HepG2 (cell line): Measurements from ENCODE around the gene KRTAP10-2. TPM values are rescaled to one million over a fixed set of nuclear protein-coding genes. Genes with fewer than 3 reads are reported as not detected.

Experiments used
- ATAC-seq: fragments of 200-7000 bp; cut with Tn5 transposase; 3 replicates; pipeline ENCODE4 v1.9.1; 2020; ENCODE audit warnings: mild to moderate bottlenecking, moderate library complexity
- BruUV-seq: library from RNA; stranded (reverse); fragments of 400-500 nt; replicated peaks from 2 replicates; lab custom pipeline; 2021; lab: Mats Ljungman, UMichigan
- CTCF ChIA-PET: fragments of 300-600 bp; formaldehyde crosslinking; extraction: SDS; loops from one replicate; lab custom pipeline; 2021; ENCODE audit warnings: low total read pairs, inconsistent platforms, low intra/inter-chr PET ratio; lab: Yijun Ruan, JAX
- POLR2A ChIA-PET: fragments of 350-600 bp; sonication (Branson Sonifier 250); formaldehyde crosslinking; loops from one replicate; lab custom pipeline; 2020; ENCODE audit warnings: antibody characterized with exemption, inconsistent platforms; lab: Yijun Ruan, JAX
- DNase-seq: peaks from one replicate; pipeline ENCODE4 v3.0.0-alpha.2; 2015; ENCODE audit warnings: low spot score
- FAIRE-seq: peaks from 3 replicates; lab custom pipeline; 2011; peaks lifted over from hg19 to GRCh38; lab: Jason Lieb, UNC
- H2AFZ ChIP-seq: one replicate; pipeline ENCODE4 v1.6.1; 2011; ENCODE audit warnings: low read length, inconsistent platforms
- H3K27ac ChIP-seq: fragments of 300-600 bp; 3 replicates; pipeline ENCODE4 v1.8.0; 2011; ENCODE audit warnings: mixed run types, mild to moderate bottlenecking, mixed read lengths, low read length, inconsistent platforms; ENCODE audit not compliant: insufficient read depth; ENCODE audit errors: extremely low read length
- H3K27me3 ChIP-seq, 2 experiments: fragments of 200-600 bp in 1 of 2; 2 replicates in 1 of 2; 3 replicates in 1 of 2; pipeline versions ENCODE4 v1.6.0 to v1.8.0; 2011; ENCODE audit warnings: low read length in 2 of 2, mild to moderate bottlenecking in 2 of 2, moderate library complexity in 2 of 2, inconsistent platforms in 1 of 2; ENCODE audit not compliant: insufficient read depth in 2 of 2, control insufficient read depth in 1 of 2
- H3K36me3 ChIP-seq, 2 experiments: fragments of 200-600 bp in 1 of 2; replicated peaks in 1 of 2; 2 replicates in 1 of 2; 3 replicates in 1 of 2; pipeline versions ENCODE4 v1.5.1 to v1.8.0; 2011; ENCODE audit warnings: low read length in 2 of 2, inconsistent platforms in 1 of 2; ENCODE audit not compliant: insufficient read depth in 2 of 2, control insufficient read depth in 1 of 2
- H3K4me1 ChIP-seq: 2 replicates; pipeline ENCODE4 v1.5.1; 2012; ENCODE audit warnings: low read length, inconsistent platforms; ENCODE audit not compliant: insufficient read depth
- H3K4me2 ChIP-seq: 2 replicates; pipeline ENCODE4 v1.6.0; 2011; ENCODE audit warnings: low read depth, low read length, inconsistent platforms
- H3K4me3 ChIP-seq, 3 experiments: fragments of 200-600 bp in 1 of 3; sonication (generic), shearing (Covaris generic) in 1 of 3; replicated peaks in 1 of 3; 2 replicates each; pipeline ENCODE4 v1.5.1; 2011 to 2016; ENCODE audit warnings: low read length in 3 of 3, inconsistent platforms in 2 of 3, low read depth in 2 of 3, mild to moderate bottlenecking in 2 of 3, control low read depth in 1 of 3, mixed read lengths in 1 of 3; ENCODE audit not compliant: insufficient read depth in 1 of 3
- H3K79me2 ChIP-seq: one replicate; pipeline ENCODE4 v1.6.1; 2011; ENCODE audit warnings: low read length, inconsistent platforms; ENCODE audit not compliant: insufficient read depth
- H3K9ac ChIP-seq: 2 replicates; pipeline ENCODE4 v1.6.0; 2011; ENCODE audit warnings: mild to moderate bottlenecking, low read depth, low read length, inconsistent platforms; ENCODE audit not compliant: insufficient read depth
- H3K9me3 ChIP-seq: 2 replicates; pipeline ENCODE4 v1.5.1; 2012; ENCODE audit warnings: mild to moderate bottlenecking, low read length
- H4K20me1 ChIP-seq: 2 replicates; pipeline ENCODE4 v1.6.0; 2011; ENCODE audit warnings: inconsistent platforms, mild to moderate bottlenecking, low read length, moderate library complexity; ENCODE audit not compliant: insufficient read depth
- CBFB ChIP-seq: sonication (generic); formaldehyde crosslinking; IDR thresholded peaks from 2 replicates; pipeline ENCODE4 v1.4.0; 2020; ENCODE audit warnings: missing genetic modification reagents
- CEBPG ChIP-seq: IDR thresholded peaks from 2 replicates; pipeline ENCODE4 v1.6.1; 2016
- ERF ChIP-seq: IDR thresholded peaks from 2 replicates; pipeline ENCODE4 v1.6.1; 2018; ENCODE audit warnings: missing biosample characterization, missing genetic modification reagents
- FLYWCH1 ChIP-seq: sonication (generic); formaldehyde crosslinking; IDR thresholded peaks from 2 replicates; pipeline ENCODE4 v1.8.1; 2023; ENCODE audit warnings: mild to moderate bottlenecking, missing genetic modification reagents
- HDAC1 ChIP-seq: sonication (generic); formaldehyde crosslinking; IDR thresholded peaks from 2 replicates; pipeline ENCODE4 v1.5.1; 2020; ENCODE audit warnings: mild to moderate bottlenecking, missing genetic modification reagents
- HOXA3 ChIP-seq: sonication (generic); formaldehyde crosslinking; IDR thresholded peaks from 2 replicates; pipeline ENCODE4 v1.5.0; 2020; ENCODE audit warnings: missing genetic modification reagents
- HOXA5 ChIP-seq: sonication (generic); formaldehyde crosslinking; IDR thresholded peaks from 2 replicates; pipeline ENCODE4 v1.4.0; 2020; ENCODE audit warnings: missing genetic modification reagents
- NR2F6 ChIP-seq, 2 experiments: IDR thresholded peaks; 2 replicates each; pipeline ENCODE4 v1.6.1; 2016; ENCODE audit warnings: antibody characterized with exemption in 1 of 2, mild to moderate bottlenecking in 1 of 2
- PHF8 ChIP-seq: sonication (generic); formaldehyde crosslinking; IDR thresholded peaks from 2 replicates; pipeline ENCODE4 v1.5.0; 2020; ENCODE audit warnings: missing genetic modification reagents
- SMYD3 ChIP-seq: sonication (generic); formaldehyde crosslinking; IDR thresholded peaks from 2 replicates; pipeline ENCODE4 v1.8.1; 2023; ENCODE audit warnings: mild to moderate bottlenecking, missing genetic modification reagents
- SRY ChIP-seq: sonication (generic); formaldehyde crosslinking; IDR thresholded peaks from 2 replicates; pipeline ENCODE4 v1.8.0; 2022; ENCODE audit warnings: mild to moderate bottlenecking, missing genetic modification reagents
- SUZ12 ChIP-seq: fragments of 150-350 bp; IDR thresholded peaks from 2 replicates; pipeline ENCODE4 v1.6.1; 2014; ENCODE audit warnings: low read depth, low read length
- ZNF205 ChIP-seq: IDR thresholded peaks from 2 replicates; pipeline ENCODE4 v1.6.1; 2018; ENCODE audit warnings: missing biosample characterization, missing genetic modification reagents
- ZNF253 ChIP-seq: sonication (generic); formaldehyde crosslinking; IDR thresholded peaks from 2 replicates; pipeline ENCODE4 v1.8.0; 2022; ENCODE audit warnings: mild to moderate bottlenecking, missing genetic modification reagents, borderline replicate concordance
- ZNF274 ChIP-seq: sonication (generic); formaldehyde crosslinking; IDR thresholded peaks from 2 replicates; pipeline ENCODE4 v1.5.1; 2020; ENCODE audit warnings: mild to moderate bottlenecking, missing genetic modification reagents
- WGBS: methylation state at CpG from one replicate; pipeline ENCODE4 v1.1.6; 2017; ENCODE audit warnings: low lambda C conversion rate; 5-methylcytosine and 5-hydroxymethylcytosine counted together
- in situ Hi-C: cut with HindIII; loops from 2 replicates; pipeline ENCODE4 v1.10.0; 2017; ENCODE audit warnings: low pct_unique_long_range_greater_than_20kb; ENCODE audit not compliant: extremely low pct_ligation_motif_present
- intact Hi-C: fragments of 100-400 bp; cut with micrococcal nuclease; formaldehyde crosslinking; loops from one replicate; pipeline ENCODE4 v1.10.0; 2022; ENCODE audit not compliant: unreplicated experiment
- polyA plus RNA-seq, 8 experiments: library from polyadenylated mRNA; depleted of rRNA in 3 of 8; stranded (reverse) in 7 of 8; unstranded in 1 of 8; fragments of >200 nt; fragmentation: Illumina TruSeq in 4 of 8; extraction: Trizol in 4 of 8; gene quantifications; 2 replicates each; pipeline versions ENCODE4 v1.2.1 to v1.2.3, GENCODE V29; 2011 to 2016; ENCODE audit warnings: low read depth in 4 of 8, missing spikeins in 1 of 8, mixed read lengths in 1 of 8; ENCODE audit not compliant: insufficient read depth in 1 of 8
- total RNA-seq, 5 experiments: library from RNA; depleted of rRNA; stranded (reverse); fragments of >200 nt; fragmentation: Illumina TruSeq; extraction: Trizol; gene quantifications; 2 replicates each; pipeline ENCODE4 v1.2.3, GENCODE V29; 2016; ENCODE audit warnings: low read depth in 1 of 5
- TF ChIP-seq, protein P1 (sequence below): sonication (generic); formaldehyde crosslinking; IDR thresholded peaks from 2 replicates; pipeline ENCODE4 v1.5.0; 2020; ENCODE audit warnings: mild to moderate bottlenecking, missing genetic modification reagents, borderline replicate concordance

KRTAP10-2 gene
- total and polyA plus RNA-seq, 2 of the 13 experiments (the other 11 are each of a cell fraction or from before 2014, with no cell fraction given): not detected

DNA sequence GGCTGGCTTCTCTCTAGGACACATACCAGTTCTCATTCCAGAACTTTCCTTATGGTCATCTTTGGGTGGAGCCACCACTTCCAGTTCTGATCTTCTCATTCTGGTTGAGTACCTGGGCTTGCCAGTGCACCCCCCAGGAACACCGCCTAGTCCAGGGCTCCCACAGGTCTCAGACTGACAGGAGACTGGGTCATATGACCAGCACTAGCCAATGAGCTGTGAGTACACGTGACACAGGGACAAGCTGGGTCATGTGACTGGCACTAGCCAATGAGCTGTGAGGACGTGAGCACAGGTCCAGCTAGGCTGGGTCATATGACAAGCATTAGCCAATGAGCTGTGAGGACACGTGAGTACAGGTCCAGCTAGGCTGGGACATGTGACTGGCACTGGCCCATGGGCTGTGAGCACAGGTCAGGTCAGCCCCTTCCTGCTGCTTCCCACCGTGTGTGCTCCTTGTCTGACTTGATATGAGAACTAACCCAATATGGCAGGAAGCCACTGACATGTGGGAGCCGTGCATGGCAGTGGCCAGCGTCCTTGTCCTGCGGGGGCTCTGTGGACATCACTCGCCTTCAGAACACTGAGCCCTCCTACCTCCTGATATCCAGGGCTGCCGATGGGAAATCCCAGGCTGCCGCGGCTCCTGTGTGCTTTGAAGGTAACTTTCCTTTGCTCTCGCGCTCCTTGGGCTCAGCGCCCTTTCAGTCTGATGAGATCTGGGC, 34.0 kb downstream of the KRTAP10-2 start (continued):
- TF ChIP-seq, protein P1, sequence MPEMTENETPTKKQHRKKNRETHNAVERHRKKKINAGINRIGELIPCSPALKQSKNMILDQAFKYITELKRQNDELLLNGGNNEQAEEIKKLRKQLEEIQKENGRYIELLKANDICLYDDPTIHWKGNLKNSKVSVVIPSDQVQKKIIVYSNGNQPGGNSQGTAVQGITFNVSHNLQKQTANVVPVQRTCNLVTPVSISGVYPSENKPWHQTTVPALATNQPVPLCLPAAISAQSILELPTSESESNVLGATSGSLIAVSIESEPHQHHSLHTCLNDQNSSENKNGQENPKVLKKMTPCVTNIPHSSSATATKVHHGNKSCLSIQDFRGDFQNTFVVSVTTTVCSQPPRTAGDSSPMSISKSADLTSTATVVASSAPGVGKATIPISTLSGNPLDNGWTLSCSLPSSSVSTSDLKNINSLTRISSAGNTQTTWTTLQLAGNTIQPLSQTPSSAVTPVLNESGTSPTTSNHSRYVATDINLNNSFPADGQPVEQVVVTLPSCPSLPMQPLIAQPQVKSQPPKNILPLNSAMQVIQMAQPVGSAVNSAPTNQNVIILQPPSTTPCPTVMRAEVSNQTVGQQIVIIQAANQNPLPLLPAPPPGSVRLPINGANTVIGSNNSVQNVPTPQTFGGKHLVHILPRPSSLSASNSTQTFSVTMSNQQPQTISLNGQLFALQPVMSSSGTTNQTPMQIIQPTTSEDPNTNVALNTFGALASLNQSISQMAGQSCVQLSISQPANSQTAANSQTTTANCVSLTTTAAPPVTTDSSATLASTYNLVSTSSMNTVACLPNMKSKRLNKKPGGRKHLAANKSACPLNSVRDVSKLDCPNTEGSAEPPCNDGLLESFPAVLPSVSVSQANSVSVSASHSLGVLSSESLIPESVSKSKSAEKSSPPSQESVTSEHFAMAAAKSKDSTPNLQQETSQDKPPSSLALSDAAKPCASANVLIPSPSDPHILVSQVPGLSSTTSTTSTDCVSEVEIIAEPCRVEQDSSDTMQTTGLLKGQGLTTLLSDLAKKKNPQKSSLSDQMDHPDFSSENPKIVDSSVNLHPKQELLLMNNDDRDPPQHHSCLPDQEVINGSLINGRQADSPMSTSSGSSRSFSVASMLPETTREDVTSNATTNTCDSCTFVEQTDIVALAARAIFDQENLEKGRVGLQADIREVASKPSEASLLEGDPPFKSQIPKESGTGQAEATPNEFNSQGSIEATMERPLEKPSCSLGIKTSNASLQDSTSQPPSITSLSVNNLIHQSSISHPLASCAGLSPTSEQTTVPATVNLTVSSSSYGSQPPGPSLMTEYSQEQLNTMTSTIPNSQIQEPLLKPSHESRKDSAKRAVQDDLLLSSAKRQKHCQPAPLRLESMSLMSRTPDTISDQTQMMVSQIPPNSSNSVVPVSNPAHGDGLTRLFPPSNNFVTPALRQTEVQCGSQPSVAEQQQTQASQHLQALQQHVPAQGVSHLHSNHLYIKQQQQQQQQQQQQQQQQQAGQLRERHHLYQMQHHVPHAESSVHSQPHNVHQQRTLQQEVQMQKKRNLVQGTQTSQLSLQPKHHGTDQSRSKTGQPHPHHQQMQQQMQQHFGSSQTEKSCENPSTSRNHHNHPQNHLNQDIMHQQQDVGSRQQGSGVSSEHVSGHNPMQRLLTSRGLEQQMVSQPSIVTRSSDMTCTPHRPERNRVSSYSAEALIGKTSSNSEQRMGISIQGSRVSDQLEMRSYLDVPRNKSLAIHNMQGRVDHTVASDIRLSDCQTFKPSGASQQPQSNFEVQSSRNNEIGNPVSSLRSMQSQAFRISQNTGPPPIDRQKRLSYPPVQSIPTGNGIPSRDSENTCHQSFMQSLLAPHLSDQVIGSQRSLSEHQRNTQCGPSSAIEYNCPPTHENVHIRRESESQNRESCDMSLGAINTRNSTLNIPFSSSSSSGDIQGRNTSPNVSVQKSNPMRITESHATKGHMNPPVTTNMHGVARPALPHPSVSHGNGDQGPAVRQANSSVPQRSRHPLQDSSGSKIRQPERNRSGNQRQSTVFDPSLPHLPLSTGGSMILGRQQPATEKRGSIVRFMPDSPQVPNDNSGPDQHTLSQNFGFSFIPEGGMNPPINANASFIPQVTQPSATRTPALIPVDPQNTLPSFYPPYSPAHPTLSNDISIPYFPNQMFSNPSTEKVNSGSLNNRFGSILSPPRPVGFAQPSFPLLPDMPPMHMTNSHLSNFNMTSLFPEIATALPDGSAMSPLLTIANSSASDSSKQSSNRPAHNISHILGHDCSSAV: no peak

DNA sequence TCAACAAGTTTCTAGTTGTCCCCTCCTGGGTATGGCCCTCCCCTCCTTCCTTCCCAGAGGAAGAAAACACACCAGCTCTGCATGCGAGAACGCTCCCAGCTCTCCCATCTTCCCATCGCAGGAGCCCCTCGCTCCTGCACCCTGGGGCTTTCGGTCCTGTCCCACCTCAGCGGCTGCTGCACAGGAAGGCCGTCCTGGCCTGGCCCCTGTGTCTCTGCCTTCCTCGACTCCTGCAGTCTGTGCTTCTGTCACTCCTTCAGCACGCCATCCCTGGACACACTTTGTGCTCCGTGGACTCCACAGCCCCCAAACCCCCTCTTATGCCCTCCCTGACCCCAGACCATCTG, 34.5 kb downstream of the KRTAP10-2 start:
- ChIA-PET POLR2A (interaction anchor here (0.8 to 3.8 kb wide), 7 partner anchors 11 to 357 kb away, joined by 3 to 49 read pairs (median 4); partner anchors contain the start of gene PTTG1IP), CTCF (no interaction called here)
- no peaks in the 10 kb centered on the region for H3K36me3 ChIP-seq
- no peak overlapping the region for H3K27ac ChIP-seq
- no peaks in the 10 kb centered on the region for H3K27me3 ChIP-seq
- H3K4me1 ChIP-seq: peaks cover 43% of the 10 kb centered on the region
- no peak; the same call in 2 of the 3 replicates for ATAC-seq
- no TSS peak for BruUV-seq
- no peak for FAIRE-seq
- H3K4me2 ChIP-seq: peak overlapping the region; percentile 38
- no peak for DNase-seq
- no peaks in the 10 kb centered on the region for H4K20me1 ChIP-seq
- intact Hi-C loops (no loop called here), in situ Hi-C loops (no loop called here)
- no peaks in the 10 kb centered on the region for H3K79me2 ChIP-seq
- no peak overlapping the region for H2AFZ ChIP-seq
- H3K9ac ChIP-seq: no peak overlapping the region
- no peaks in the 10 kb centered on the region for H3K9me3 ChIP-seq
- WGBS: 87% methylated on average over 10 of the region's 10 CpGs
- no peak overlapping the region for H3K4me3 ChIP-seq
- TF ChIP-seq FLYWCH1 (CRISPR knock-in tag): no peak
- TF ChIP-seq HDAC1: 0 out of 2 replicates have a peak, but pooled peaks have one; percentile 24
- no peak for TF ChIP-seq ZNF274 (CRISPR knock-in tag)
- TF ChIP-seq NR2F6 (IDR thresholded peaks at IDR 0.05): no peak
- no peak for TF ChIP-seq NR2F6 (CRISPR knock-in tag; IDR thresholded peaks at IDR 0.05)
- TF ChIP-seq PHF8 (CRISPR knock-in tag): no peak
- no peak for TF ChIP-seq HOXA3 (CRISPR knock-in tag)
- no peak for TF ChIP-seq SMYD3 (CRISPR knock-in tag)
- no peak for TF ChIP-seq SUZ12
- no peak for TF ChIP-seq SRY
- TF ChIP-seq CBFB (CRISPR knock-in tag): no peak
- TF ChIP-seq ZNF253 (CRISPR knock-in tag): no peak
- no peak for TF ChIP-seq CEBPG (CRISPR knock-in tag)
- no peak for TF ChIP-seq ZNF205 (CRISPR knock-in tag)
- no peak for TF ChIP-seq HOXA5
- 0 out of 2 replicates have a peak, but pooled peaks have one; percentile 11 for TF ChIP-seq ERF (CRISPR knock-in tag)
